Measurements from ENCODE around the gene RABGGTA.

The RABGGTA gene

DNA sequence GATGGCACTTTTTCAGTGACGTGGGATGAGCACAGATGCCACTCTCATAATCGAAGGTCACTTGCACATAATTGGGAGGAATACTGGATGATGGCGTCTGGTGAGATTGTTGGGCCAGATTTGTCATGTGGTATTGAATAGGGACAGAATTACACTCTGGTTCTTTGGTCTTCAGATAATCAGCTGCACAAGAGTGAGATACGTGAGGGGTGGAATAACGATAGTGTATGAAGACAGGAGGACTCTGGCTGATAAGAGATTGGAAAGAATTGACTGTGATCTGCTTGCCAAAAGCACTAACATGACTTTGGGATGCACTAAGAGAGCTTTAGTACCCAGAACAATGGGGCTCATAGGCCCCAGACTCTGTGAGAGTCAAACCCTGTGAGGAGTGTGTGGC is 7.0 kb upstream of the RABGGTA start:
- no peak for DNase-seq

DNA sequence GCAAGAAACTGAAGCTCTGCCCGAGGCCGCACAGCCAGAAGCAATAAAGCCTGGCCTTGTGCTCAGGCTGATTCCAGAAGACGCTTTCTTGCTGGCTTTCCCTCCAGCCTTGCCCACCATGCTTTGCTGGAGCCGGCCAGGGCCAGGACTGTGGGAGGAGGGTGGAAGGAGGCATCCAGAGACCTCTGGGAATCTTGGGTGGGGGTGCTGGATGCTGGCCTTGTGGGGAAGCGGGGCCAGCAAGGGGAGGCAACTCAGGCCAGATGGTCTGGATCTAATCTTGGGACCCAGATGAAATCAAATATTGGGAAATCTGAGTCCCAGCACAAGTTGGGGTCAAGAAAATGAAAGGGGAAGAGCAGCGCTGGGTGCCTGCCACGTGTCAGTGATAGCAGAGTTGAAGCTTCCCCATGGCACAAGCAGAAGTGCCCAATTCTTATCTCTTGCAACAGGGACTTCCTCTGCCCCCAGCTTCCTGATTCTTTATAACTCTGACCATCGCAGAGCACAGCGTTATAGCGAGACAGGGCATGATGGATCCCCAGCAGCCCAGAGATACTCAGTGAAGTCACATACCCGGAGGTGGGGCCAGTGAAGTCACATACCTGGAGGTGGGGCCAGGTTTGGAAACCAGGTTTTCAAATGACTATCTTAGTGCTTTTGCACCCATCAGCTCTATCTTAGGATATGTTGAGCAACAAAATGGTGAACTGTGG is 6.4 kb upstream of the RABGGTA start:
- no peak for DNase-seq

GRCh38 chr14:24277071-24277470 is 5.7 kb upstream of the RABGGTA start:
- DNase-seq: no peak

- DNase-seq: no peak
Observed at GRCh38 chr14:24274101-24274543, 2.7 kb upstream of the RABGGTA start.

DNA sequence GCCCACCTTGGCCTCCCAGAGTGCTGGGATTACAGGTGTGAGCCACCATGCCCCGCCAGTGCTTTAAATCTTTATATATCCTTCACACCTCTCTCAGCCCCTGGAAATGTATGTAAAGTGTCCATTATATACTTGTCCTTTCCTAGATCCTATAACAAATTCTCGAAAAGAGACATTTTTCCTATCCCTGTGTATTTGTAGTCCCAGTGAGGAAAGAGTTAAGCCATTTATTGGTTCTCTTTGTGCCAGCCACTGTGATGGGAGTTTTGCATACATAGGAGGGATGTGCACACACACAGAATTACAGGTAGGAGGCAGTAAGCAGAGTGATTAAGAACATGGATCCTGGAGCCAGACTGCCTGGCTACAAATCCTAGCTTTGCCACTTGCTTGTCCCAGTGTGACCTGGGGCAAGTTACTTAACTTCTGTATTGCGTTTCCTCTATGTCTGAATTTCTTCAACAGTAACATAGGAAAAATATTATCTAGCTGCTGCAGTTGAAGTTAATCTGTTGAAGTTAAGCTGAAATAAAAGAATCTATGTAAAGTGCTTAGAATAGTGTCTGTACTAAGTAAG is 2.1 kb upstream of the RABGGTA start:
- DNase-seq: no peak

- DNase-seq: no peak
Observed at GRCh38 chr14:24272467-24272866, 1.1 kb upstream of the RABGGTA start.

- no peak for DNase-seq
Observed at GRCh38 chr14:24271834-24272263, 452 bp upstream of the RABGGTA start.

GRCh38 chr14:24270537-24271133 is 762 bp downstream of the RABGGTA start:
- no peak for DNase-seq

DNA sequence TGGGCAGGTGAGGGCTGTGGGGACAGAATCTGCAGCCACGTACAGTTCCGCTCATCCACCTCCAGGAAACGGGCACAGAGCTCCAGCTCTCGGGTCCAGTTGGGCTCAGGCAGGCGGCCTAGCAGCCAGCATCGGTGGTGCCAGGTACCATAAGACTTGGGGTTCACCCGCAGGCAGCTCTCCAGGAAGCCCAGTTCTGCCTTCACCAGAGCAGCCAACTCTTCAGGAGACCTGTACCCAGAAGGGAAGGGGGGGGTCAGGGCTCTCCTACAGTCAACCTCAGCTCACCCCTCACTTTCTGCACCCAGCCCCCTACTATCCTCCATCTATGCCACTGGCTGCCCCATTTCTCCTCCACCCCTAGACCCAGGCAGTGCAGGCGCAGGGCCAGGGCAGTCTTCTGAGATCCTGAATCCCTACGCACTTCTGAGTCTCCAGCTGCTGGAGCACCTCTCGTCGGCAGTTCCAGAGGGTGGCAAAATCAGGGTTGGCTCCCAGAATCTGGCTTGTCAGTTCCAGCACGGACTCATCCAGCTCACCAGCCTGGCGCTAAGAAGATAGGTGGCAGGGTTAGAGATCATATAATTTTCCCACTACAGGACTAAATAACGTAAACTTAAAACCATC is 1.4 kb downstream of the RABGGTA start:
- DNase-seq: no peak

DNA sequence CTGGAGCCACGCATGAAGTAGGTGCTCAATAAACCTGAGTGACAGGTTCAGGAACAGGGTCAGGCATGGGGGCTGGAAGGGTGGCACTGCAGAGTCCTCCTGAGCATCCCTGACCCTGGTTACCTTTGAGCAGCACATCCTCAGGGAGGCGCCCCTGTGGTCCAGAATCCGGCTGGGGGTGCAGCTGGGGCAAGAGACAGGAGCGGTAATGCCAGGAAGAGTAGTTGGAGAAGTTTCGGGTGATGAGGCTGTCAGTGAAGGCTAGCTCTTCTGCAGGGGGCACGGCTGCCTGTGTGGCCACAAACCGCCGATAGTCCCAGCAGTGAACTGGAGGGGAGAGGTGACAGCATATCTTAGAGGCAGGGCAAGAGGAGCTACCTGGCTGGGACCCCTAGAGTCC is 2.0 kb downstream of the RABGGTA start:
- DNase-seq: no peak

DNA sequence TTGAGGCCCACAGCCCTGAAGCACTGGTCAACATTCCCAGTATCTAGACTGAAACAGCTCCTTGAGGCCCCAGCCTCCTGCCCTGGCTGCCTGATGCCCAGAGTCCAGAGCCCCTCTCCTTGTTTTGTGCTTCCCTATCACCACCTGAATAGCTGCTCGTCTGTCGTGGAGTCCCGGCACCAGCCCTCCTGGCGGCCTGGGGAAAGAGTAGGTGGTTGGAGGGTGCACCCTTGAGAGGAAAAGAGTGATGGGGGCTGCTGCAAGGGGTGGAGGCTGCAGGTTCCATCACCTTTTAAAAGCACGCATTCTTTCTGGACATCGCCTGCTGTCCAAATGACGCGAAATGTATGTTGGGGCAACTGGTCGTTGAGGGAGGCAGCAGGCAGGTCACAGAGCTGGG is 3.2 kb downstream of the RABGGTA start:
- DNase-seq: no peak

DNA sequence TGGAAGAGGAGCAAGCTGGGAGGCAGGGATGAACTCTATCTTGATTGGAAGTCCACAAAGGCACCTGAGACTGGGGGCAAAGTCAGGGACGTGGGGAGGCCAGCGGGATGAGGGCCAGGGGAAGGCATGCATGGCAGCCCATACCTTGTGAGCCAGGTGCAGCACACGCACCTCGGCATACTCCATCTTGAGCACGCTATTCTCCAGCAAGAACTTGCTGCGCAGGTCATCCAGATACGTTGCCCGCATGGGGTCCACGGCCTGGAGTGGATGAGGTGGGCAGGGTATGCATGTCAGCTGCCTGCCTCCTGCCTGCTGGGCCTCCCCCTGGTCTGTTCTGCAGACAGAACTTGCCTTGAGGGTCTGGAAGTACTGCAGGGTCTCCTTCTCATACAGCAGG is 3.9 kb downstream of the RABGGTA start:
- no peak for DNase-seq

GRCh38 chr14:24266344-24267244 is 4.8 kb downstream of the RABGGTA start:
- no peak for DNase-seq

DNA sequence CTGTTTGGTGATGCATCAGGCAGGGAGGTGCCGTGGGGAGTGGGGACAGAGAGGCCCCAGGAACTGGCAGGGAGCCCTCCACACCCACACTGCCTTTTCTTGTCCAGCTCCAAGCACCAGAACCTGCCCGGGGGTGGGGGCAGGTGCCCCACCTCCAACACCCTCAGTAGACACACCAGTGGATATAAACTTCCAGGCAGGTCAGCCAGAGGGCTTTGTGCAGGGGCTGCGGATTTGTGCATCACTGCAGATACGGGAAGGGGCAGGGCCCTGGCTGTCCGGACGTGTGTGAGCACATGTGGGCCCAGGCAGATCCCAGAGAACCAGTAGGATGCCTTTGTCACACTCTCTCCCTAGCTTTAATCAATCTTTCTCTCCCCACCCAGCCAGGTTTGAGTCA is 7.1 kb downstream of the RABGGTA start:
- DNase-seq: no peak

DNA sequence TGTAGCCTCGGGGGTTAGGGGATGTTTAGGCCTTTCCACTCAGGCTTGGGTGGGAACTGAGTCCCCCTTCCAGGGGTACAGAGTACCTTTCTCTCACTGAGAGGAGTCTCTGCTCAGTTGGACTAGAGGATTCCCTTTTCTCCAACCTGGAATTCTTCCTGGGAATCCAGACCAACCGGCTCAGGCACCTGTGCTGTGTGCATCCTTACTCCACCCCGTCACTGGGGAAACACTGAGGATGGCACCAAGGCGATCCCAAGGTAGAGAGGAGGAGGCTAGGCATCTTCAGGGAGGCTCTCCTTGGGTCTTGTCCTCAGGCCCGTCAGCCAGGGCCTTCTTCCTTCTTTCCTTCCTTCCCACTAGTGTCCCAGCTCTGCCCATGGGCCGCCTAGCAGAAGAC is 7.5 kb downstream of the RABGGTA start:
- DNase-seq: no peak

- DNase-seq: no peak
Observed at GRCh38 chr14:24262821-24263733, 8.3 kb downstream of the RABGGTA start, which contains the start of gene TGM1. Gene TGM1, minus strand, starts transcription at chr14:24263177. Its CDS starts 825 bp downstream, at chr14:24262352.

DNA sequence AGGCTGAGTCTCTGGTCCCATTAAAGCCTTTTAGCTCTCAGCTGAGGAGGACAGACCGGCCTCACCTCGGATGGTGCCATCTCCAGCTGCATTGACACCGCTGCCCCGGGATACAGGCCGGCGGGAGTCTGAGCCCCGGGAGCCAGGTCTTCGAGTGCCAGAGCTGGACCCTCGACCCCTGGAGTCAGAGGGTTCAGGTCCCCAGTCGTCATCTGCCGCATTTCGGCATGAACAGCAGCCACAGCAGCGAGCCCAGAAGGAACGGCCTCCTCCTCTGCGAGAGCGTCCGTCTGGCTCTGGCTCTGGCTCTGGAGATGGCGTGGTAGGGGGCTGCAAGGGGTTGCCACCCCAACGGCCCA is 9.4 kb downstream of the RABGGTA start:
- DNase-seq: no peak

DNA sequence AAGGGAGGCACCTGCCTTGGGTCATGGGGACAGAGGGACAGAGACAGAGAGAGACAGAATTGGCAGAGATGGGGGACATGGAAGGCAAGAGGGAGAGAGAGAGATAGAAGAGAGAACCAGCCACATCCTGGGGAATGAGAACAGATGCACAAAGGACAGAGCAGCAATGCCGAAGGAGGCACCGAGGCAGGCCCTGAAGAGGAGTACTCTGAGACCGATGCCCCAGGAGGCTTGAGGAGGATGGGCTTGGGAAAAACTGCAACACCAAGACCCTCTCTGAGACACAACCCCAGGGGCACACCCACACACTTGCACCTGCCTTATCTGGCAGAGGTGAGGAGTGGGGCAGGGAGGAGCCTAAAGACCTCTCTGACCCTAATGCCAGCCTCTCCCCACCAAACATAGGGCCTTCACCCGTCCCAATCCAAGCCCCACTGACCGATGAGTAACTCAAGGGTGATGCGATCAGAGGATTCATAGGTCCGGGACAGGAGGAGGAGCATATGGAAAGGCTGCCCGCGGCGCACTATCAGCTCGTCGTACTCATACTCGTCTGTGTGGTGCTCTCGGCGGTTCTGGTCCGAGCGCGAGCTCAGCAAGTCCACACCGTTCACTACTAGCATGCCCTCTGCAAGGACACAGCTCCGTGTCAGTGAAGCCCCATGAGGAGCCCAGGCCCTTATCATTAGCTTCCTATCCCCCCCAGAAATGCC is 10.0 kb downstream of the RABGGTA start:
- DNase-seq: no peak

- DNase-seq: no peak
Observed at GRCh38 chr14:24260780-24261157, 10.6 kb downstream of the RABGGTA start.

DNA sequence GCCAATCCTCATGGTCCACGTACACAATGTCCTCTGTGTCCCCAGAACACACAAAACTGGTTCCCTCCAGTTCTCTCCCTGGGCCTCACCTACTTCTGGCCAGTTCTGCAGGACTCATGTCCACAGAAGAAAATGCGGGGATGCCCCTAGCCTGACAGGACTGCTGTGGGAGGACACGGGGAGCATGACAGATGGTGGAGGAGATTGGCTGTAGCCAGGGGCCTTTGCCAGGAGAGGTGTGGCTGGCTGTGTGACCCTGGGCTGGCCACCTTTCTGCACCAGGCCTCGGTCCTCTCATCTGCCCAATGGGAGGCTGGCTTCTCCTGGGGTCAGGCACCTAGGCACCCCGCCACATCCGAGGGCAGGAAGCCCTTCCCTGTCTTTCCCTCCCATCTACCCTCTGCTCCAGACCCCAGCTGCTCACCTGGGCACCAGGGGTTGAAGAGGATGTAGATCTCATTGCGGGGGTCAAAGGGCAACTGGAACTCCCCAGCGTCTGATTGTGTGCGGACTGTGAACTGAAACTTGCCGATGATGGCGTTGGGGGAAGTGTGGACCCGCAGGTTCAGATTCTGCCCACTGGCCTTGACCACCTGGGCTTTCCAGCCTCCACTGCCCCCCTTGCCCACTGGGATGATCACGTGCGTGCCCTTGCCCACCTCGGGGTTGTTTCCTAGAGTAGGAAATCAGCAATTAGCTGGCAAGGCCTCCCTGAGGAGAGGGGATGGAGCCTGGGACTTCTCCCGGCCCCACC is 11.2 kb downstream of the RABGGTA start:
- no peak for DNase-seq
